Measurements from ENCODE around the gene DGCR6.

GRCh38 chr22:18935889-18936529, 29.9 kb downstream of the DGCR6 start, which contains the start of gene PRODH:
- TF ChIP-seq CEBPB (IDR thresholded peaks at IDR 0.05; ENCODE audit: low read depth, low read length), result no peak
- TF ChIP-seq, protein P1, sequence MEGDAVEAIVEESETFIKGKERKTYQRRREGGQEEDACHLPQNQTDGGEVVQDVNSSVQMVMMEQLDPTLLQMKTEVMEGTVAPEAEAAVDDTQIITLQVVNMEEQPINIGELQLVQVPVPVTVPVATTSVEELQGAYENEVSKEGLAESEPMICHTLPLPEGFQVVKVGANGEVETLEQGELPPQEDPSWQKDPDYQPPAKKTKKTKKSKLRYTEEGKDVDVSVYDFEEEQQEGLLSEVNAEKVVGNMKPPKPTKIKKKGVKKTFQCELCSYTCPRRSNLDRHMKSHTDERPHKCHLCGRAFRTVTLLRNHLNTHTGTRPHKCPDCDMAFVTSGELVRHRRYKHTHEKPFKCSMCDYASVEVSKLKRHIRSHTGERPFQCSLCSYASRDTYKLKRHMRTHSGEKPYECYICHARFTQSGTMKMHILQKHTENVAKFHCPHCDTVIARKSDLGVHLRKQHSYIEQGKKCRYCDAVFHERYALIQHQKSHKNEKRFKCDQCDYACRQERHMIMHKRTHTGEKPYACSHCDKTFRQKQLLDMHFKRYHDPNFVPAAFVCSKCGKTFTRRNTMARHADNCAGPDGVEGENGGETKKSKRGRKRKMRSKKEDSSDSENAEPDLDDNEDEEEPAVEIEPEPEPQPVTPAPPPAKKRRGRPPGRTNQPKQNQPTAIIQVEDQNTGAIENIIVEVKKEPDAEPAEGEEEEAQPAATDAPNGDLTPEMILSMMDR (conservative IDR thresholded peaks at IDR 0.05; ENCODE audit: low read depth, low read length), result no peak
